Measurements from ENCODE around the gene HHIPL2.
A peak's percentile ranks its signal among the peaks of the same experiment; 100 is the strongest.

The HHIPL2 gene

GRCh38 chr1:222547944-222548671 lies at the start of gene HHIPL2:
Gene HHIPL2, minus strand, starts transcription at chr1:222548104. Its CDS starts 60 bp downstream, at chr1:222548044.
- no peak for DNase-seq

- DNase-seq: no peak
Observed at GRCh38 chr1:222596696-222597095, 48.8 kb upstream of the HHIPL2 start.

GRCh38 chr1:222594789-222595188 lies 46.9 kb upstream of the HHIPL2 start:
- no peak for DNase-seq

- DNase-seq: no peak
Observed at GRCh38 chr1:222592171-222592570, 44.3 kb upstream of the HHIPL2 start.

- peak; percentile 82 for DNase-seq
Observed at GRCh38 chr1:222589462-222590302, 41.8 kb upstream of the HHIPL2 start, which contains the start of gene TAF1A. Gene TAF1A, minus strand, starts transcription at chr1:222589933.

GRCh38 chr1:222588135-222588534 lies 40.2 kb upstream of the HHIPL2 start:
- no peak for DNase-seq

GRCh38 chr1:222586842-222587241 lies 38.9 kb upstream of the HHIPL2 start:
- no peak for DNase-seq

- no peak for DNase-seq
Observed at GRCh38 chr1:222583079-222583478, 35.2 kb upstream of the HHIPL2 start.

- no peak for DNase-seq
Observed at GRCh38 chr1:222582099-222582774, 34.3 kb upstream of the HHIPL2 start.

- no peak for DNase-seq
Observed at GRCh38 chr1:222579316-222579715, 31.4 kb upstream of the HHIPL2 start.

- DNase-seq: no peak
Observed at GRCh38 chr1:222570837-222571236, 22.9 kb upstream of the HHIPL2 start.

GRCh38 chr1:222561656-222562055 lies 13.8 kb upstream of the HHIPL2 start:
- no peak for DNase-seq

- DNase-seq: no peak
Observed at GRCh38 chr1:222557574-222557973, 9.7 kb upstream of the HHIPL2 start.

- DNase-seq: no peak
Observed at GRCh38 chr1:222557148-222557547, 9.2 kb upstream of the HHIPL2 start.

GRCh38 chr1:222555992-222556615 lies 8.2 kb upstream of the HHIPL2 start:
- no peak for DNase-seq

GRCh38 chr1:222554177-222554576 lies 6.3 kb upstream of the HHIPL2 start:
- no peak for DNase-seq

- no peak for DNase-seq
Observed at GRCh38 chr1:222552882-222553281, 5.0 kb upstream of the HHIPL2 start.

- DNase-seq: no peak
Observed at GRCh38 chr1:222547260-222547614, 667 bp downstream of the HHIPL2 start.

GRCh38 chr1:222546548-222547259 lies 1.2 kb downstream of the HHIPL2 start:
- no peak for DNase-seq

GRCh38 chr1:222546091-222546490 lies 1.8 kb downstream of the HHIPL2 start:
- no peak for DNase-seq

- DNase-seq: no peak
Observed at GRCh38 chr1:222543817-222544216, 4.1 kb downstream of the HHIPL2 start.

- DNase-seq: no peak
Observed at GRCh38 chr1:222540598-222540995, 7.3 kb downstream of the HHIPL2 start.
